Astrocyte (in vitro differentiated cells and primary cell): ENCODE results near the gene RGS10. TPM values are rescaled to one million over a fixed set of nuclear protein-coding genes. Genes with fewer than 3 reads are reported as not detected.
"Not testable (repeated sequence)": the region's sequence is repeated elsewhere in the genome, so short reads cannot be mapped to it uniquely, and the experiment has no call there.

ENCODE experiments used
- DNase-seq: peaks from one replicate; pipeline ENCODE4 v3.0.0-alpha.2; 2010; ENCODE audit warnings: low read depth
- FAIRE-seq: peaks from 2 replicates; lab custom pipeline; 2011; peaks lifted over from hg19 to GRCh38; lab: Jason Lieb, UNC
- H2AFZ ChIP-seq: 2 replicates; pipeline ENCODE4 v1.6.0; 2012; ENCODE audit warnings: low read depth, low read length, inconsistent platforms
- H3K27ac ChIP-seq: 2 replicates; pipeline ENCODE4 v1.5.1; 2011; ENCODE audit warnings: low read depth, low read length, inconsistent platforms
- H3K27me3 ChIP-seq: 2 replicates; pipeline ENCODE4 v1.6.0; 2011; ENCODE audit warnings: low read length, inconsistent platforms; ENCODE audit not compliant: insufficient read depth
- H3K36me3 ChIP-seq: 2 replicates; pipeline ENCODE4 v1.5.1; 2011; ENCODE audit warnings: low read length, inconsistent platforms; ENCODE audit not compliant: insufficient read depth
- H3K4me1 ChIP-seq: 2 replicates; pipeline ENCODE4 v1.5.1; 2011; ENCODE audit warnings: low read length, inconsistent platforms; ENCODE audit not compliant: insufficient read depth
- H3K4me2 ChIP-seq: 2 replicates; pipeline ENCODE4 v1.6.0; 2012; ENCODE audit warnings: low read length, inconsistent platforms
- H3K4me3 ChIP-seq: 2 replicates; pipeline ENCODE4 v1.5.1; 2011; ENCODE audit warnings: low read depth, mild to moderate bottlenecking, low read length, inconsistent platforms; ENCODE audit not compliant: insufficient read depth
- H3K79me2 ChIP-seq: 2 replicates; pipeline ENCODE4 v1.6.0; 2012; ENCODE audit warnings: mild to moderate bottlenecking, low read length, inconsistent platforms; ENCODE audit not compliant: insufficient read depth
- H3K9ac ChIP-seq: 2 replicates; pipeline ENCODE4 v1.6.0; 2012; ENCODE audit warnings: mild to moderate bottlenecking, low read length, inconsistent platforms
- H3K9me3 ChIP-seq: 2 replicates; pipeline ENCODE4 v1.5.1; 2012; ENCODE audit warnings: low read depth, mild to moderate bottlenecking, low read length, inconsistent platforms; ENCODE audit not compliant: insufficient read depth
- H4K20me1 ChIP-seq: 2 replicates; pipeline ENCODE4 v1.6.0; 2012; ENCODE audit warnings: low read length, inconsistent platforms; ENCODE audit not compliant: insufficient read depth
- H3K27ac Mint-ChIP-seq: one replicate; pipeline ENCODE4 v1.8.0; 2021; ENCODE audit warnings: mild to moderate bottlenecking, mixed read lengths; ENCODE audit not compliant: unreplicated experiment
- H3K27me3 Mint-ChIP-seq: one replicate; pipeline ENCODE4 v1.8.0; 2021; ENCODE audit warnings: low read depth, mixed read lengths; ENCODE audit not compliant: unreplicated experiment
- H3K36me3 Mint-ChIP-seq: one replicate; pipeline ENCODE4 v1.8.0; 2021; ENCODE audit warnings: low read depth, mixed read lengths; ENCODE audit not compliant: unreplicated experiment
- H3K4me1 Mint-ChIP-seq: one replicate; pipeline ENCODE4 v1.8.0; 2021; ENCODE audit warnings: low read depth, mixed read lengths; ENCODE audit not compliant: unreplicated experiment
- H3K4me3 Mint-ChIP-seq: one replicate; pipeline ENCODE4 v1.8.0; 2021; ENCODE audit warnings: mild to moderate bottlenecking, moderate library complexity, mixed read lengths; ENCODE audit not compliant: unreplicated experiment
- H3K9me3 Mint-ChIP-seq: one replicate; pipeline ENCODE4 v1.8.0; 2021; ENCODE audit warnings: mild to moderate bottlenecking, mixed read lengths; ENCODE audit not compliant: unreplicated experiment
- CTCF ChIP-seq: IDR thresholded peaks from 2 replicates; pipeline ENCODE4 v1.5.1; 2011; ENCODE audit warnings: low read depth, mild to moderate bottlenecking, inconsistent platforms, low read length, moderate library complexity; ENCODE audit not compliant: insufficient read depth
- EZH2 ChIP-seq: IDR thresholded peaks from 2 replicates; pipeline ENCODE4 v1.6.1; 2012; ENCODE audit warnings: mild to moderate bottlenecking, low read length, inconsistent platforms; ENCODE audit not compliant: insufficient read depth
- total RNA-seq: library from RNA; stranded (reverse); gene quantifications from 2 replicates; pipeline ENCODE4 v1.2.1, GENCODE V29; 2021

The RGS10 gene
- total RNA-seq, 1 donor from 2014 or later = 40.1 TPM

GRCh38 chr10:119562097-119562496 lies 19.6 kb upstream of the RGS10 start:
- Histone ChIP-seq H2AFZ (no peak overlapping the region), H3K79me2 (no peaks in the 10 kb centered on the region), H4K20me1 (no peaks in the 10 kb centered on the region), H3K4me1 (no peaks in the 10 kb centered on the region), H3K36me3 (no peaks in the 10 kb centered on the region), H3K4me2 (no peak overlapping the region), H3K4me3 (no peak overlapping the region), H3K27ac (no peak overlapping the region), H3K27me3 (no peaks in the 10 kb centered on the region), H3K9ac (no peak overlapping the region), H3K9me3 (no peaks in the 10 kb centered on the region)
- Mint-ChIP-seq H3K36me3 (no peaks in the 10 kb centered on the region), H3K27me3 (peaks cover 3% of the 10 kb centered on the region), H3K4me3 (no peak overlapping the region), H3K4me1 (no peaks in the 10 kb centered on the region), H3K27ac (no peak overlapping the region), H3K9me3 (no peaks in the 10 kb centered on the region)
- DNase-seq (no peak), FAIRE-seq (no peak)
- TF ChIP-seq CTCF (no peak), EZH2 (no peak)

- DNase-seq, H2AFZ ChIP-seq, H3K9ac ChIP-seq, H3K9me3 ChIP-seq, H3K79me2 ChIP-seq, H3K4me1 ChIP-seq, H3K9me3 Mint-ChIP-seq, H3K4me3 ChIP-seq, FAIRE-seq, H3K36me3 ChIP-seq, H3K4me3 Mint-ChIP-seq, H3K4me2 ChIP-seq, H3K27ac Mint-ChIP-seq, H3K27me3 Mint-ChIP-seq, H4K20me1 ChIP-seq, H3K27ac ChIP-seq, H3K36me3 Mint-ChIP-seq, H3K27me3 ChIP-seq, H3K4me1 Mint-ChIP-seq: not testable (repeated sequence)
Observed at GRCh38 chr10:119559511-119559910, 17.0 kb upstream of the RGS10 start.

- H2AFZ ChIP-seq, DNase-seq, H3K36me3 Mint-ChIP-seq, H3K4me1 ChIP-seq, H3K4me3 ChIP-seq, H3K79me2 ChIP-seq, H3K27me3 Mint-ChIP-seq, H3K36me3 ChIP-seq, H3K27me3 ChIP-seq, H3K9me3 ChIP-seq, H3K4me2 ChIP-seq, H3K4me3 Mint-ChIP-seq, H3K9me3 Mint-ChIP-seq, H3K9ac ChIP-seq, H3K4me1 Mint-ChIP-seq, H3K27ac ChIP-seq, FAIRE-seq, H4K20me1 ChIP-seq, H3K27ac Mint-ChIP-seq: not testable (repeated sequence)
Observed at GRCh38 chr10:119556081-119556480, 13.6 kb upstream of the RGS10 start.
